AG09319 (cell line): ENCODE measurements around the gene SGMS1.

Experiments
- DNase-seq: peaks from one replicate; pipeline ENCODE4 v3.0.0-alpha.2; 2010; ENCODE audit warnings: low read depth; ENCODE audit errors: extremely low read depth
- CTCF ChIP-seq: IDR thresholded peaks from 2 replicates; pipeline ENCODE4 v1.5.1; 2011; ENCODE audit warnings: low read depth, mild to moderate bottlenecking, inconsistent platforms, low read length, moderate library complexity

SGMS1 gene

DNA sequence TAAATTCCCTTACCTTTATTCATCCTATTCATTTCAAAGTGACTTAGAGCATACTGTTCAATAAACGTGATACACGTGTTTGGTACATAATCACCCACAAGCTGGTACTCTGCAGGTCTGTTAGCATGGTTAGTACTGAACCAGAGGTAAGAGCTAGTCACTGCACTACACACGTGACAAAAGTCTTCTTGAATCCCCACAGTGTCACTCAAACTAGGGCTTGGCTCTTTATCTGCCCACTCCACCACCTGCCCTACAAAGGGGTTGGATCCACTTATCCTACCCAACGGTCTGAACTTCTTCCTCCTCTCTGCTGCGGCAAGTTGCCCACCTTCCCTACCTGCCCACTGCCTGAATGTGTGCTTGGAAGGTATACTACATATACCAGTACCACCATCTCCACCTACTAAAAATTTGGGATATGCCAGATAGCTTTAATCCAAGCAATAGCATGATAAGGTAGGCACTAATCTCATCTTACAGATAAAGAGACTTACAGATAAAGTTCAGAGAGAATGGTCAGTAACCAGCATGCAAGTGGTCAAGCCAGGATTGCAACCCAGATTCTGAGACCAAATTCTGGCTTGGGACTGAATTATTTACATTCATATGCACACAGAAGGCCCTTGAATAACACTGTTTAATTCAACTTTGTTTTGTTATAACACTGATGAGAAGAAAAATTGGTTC lies 92.2 kb downstream of the SGMS1 start:
- DNase-seq: no peak
- no peak for TF ChIP-seq CTCF

GRCh38 chr10:50529660-50530059 lies 94.1 kb downstream of the SGMS1 start:
- TF ChIP-seq CTCF: no peak

GRCh38 chr10:50528206-50528605 lies 95.5 kb downstream of the SGMS1 start:
- no peak for TF ChIP-seq CTCF
- no peak for DNase-seq

More at GRCh38 chr10:50529660-50530059, 94.1 kb downstream of the SGMS1 start:
- DNase-seq: no peak

DNA sequence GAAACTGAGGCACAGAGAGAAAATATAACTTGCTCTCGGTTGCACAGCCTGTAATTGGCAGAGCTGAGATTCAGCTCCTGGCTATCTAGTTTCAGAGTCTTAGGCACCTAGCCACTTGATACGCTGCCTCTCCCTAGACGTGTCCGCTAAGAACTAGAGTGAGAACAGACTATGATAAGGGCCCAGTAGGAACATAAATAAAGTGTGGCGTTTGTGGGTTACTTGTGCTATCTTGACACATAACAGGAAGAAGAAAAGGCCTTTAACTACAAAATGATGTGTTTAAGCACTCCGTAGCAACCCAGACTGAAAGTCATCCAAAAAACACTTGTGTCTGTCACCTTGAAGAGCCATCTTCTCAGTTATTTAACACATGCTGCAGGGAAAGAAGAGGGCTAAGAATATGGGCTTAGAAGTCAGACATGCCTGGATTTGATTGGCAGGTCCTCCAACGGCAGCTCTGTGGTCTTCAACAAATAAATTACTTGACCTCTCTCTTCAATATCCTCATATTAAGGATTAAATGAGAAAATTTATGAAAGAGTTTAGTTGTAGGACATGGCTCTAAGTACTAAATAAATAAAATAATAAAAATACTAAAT lies 96.2 kb downstream of the SGMS1 start:
- no peak for DNase-seq
- no peak for TF ChIP-seq CTCF

DNA sequence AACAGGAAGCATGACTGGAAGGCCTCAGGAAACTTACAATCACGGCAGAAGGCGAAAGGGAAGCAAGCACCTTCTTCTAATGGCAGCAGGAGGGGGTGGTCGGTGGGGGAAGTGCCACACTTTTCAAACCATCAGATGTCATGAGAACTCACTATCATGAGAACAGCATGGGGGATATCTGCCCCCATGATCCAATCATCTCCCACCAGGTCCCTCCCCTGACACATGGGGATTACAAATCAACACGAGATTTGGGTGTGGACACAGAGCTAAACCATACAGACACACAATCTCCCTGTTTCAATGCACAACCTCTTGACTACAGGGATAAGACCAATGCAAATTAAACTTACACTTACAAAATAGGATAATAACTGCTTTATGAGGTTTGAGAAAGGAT lies 97.6 kb downstream of the SGMS1 start:
- no peak for TF ChIP-seq CTCF
- no peak for DNase-seq

DNA sequence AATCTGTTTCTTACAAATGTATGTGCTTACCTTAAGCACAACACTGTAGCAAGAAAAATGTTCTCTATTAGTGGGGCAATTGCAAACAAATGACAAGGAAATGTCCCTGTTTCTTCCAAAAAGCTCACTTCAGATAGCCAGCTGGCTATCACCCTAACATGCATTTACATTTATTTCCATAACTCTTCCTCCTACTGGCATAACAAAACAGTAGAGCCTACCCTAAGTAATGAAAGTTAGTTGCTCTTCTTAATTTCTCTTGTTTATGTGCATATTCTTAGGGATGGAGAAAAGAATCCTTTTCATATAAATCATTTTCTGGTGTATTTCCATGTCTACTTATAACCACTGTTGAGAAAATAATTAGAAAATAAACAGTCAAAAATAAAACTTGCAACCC lies 100.4 kb downstream of the SGMS1 start:
- DNase-seq: no peak
- no peak for TF ChIP-seq CTCF

GRCh38 chr10:50522908-50523307 lies 100.8 kb downstream of the SGMS1 start:
- DNase-seq: no peak
- no peak for TF ChIP-seq CTCF
